ENCODE data around the gene MEIOSIN.

DNA sequence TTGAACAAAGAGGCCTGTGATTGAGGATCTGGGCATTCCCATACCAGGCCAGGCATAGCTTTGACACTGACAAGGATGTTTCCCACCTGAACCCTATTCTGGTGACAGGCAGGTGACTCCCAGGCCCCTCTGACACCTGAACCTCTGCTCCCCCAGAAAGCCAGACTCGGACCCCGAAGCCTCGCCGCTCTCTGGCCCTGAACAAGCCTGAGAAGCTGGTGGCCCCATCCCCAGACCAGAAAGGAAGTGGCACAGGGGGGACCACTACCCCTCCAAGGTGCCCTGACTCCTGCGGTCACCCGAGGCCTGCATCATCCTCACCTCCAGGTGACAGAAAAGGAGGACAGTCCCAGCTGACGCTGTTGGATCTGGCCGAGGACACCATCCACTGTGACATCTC is 21.1 kb downstream of the MEIOSIN start:
- TF ChIP-seq, protein P1, sequence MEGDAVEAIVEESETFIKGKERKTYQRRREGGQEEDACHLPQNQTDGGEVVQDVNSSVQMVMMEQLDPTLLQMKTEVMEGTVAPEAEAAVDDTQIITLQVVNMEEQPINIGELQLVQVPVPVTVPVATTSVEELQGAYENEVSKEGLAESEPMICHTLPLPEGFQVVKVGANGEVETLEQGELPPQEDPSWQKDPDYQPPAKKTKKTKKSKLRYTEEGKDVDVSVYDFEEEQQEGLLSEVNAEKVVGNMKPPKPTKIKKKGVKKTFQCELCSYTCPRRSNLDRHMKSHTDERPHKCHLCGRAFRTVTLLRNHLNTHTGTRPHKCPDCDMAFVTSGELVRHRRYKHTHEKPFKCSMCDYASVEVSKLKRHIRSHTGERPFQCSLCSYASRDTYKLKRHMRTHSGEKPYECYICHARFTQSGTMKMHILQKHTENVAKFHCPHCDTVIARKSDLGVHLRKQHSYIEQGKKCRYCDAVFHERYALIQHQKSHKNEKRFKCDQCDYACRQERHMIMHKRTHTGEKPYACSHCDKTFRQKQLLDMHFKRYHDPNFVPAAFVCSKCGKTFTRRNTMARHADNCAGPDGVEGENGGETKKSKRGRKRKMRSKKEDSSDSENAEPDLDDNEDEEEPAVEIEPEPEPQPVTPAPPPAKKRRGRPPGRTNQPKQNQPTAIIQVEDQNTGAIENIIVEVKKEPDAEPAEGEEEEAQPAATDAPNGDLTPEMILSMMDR (IDR thresholded peaks at IDR 0.05), result no peak
- no peak for TF ChIP-seq POLR2A (IDR thresholded peaks at IDR 0.05)

All from heart left ventricle (tissue), 13 donors.